ENCODE measurements around the gene STAP2.
"Not testable (repeated sequence)": the region's sequence is repeated elsewhere in the genome, so short reads cannot be mapped to it uniquely, and the experiment has no call there.

The STAP2 gene

DNA sequence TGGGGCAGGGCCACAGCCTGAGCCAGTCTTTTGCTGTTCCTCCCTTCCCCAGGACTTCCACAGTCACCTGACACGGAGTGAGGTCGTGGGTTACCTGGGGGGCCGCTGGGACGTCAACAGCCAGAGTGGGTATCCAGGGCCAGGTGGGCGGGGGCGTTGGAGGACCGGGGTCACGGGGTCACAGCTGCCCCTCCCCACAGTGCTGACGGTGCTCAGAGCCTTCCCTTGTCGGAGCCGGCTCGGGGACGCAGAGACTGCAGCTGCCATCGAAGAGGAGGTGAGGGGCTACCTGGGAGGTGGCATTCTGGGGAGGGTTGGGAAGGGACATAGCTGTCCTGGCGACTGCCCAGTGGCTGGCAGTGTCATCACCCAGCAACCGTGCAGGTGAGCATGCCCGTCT lies 16.3 kb upstream of the STAP2 start:
- no peak for DNase-seq

DNA sequence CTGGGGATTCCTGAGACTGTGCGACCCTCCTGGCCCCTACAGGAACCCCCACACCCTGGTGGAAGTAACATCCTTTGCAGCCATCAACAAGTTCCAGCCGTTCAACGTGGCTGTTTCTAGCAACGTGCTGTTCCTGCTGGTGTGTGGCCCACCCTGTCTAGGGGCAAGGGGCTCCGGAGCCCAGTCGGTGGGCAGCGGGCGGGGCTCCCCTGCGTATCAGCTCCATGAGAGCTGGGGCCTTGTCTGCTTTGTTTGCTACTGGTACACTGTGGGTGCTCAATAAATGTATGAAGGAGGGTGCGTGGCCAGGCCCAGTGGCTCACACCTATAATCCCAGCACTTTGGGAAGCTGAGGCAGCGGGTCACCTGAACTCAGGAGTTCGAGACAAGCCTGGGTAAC lies 15.7 kb upstream of the STAP2 start:
- DNase-seq, result no peak

DNA sequence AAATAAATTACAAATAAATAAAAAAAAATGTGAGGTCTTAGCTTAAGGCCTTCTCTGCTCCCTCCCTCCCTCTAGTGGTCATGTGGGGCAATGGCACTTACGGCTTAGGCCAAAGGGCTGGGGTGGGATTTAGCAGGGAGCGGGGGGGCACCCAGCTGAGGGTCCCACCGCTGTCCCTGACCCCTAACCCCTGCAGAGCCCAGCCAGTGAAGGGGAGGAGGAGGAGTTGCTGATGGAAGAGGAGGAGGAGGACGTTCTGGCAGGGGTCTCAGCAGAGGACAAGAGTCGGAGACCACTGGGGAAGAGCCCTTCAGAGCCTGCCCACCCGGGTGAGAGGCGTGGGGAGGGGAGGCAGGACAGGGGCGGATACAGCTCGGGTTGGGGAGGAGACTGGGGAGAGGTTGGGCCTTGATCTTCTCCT lies 14.1 kb upstream of the STAP2 start:
- DNase-seq, result peak; percentile 24 to 68 (median 28)

DNA sequence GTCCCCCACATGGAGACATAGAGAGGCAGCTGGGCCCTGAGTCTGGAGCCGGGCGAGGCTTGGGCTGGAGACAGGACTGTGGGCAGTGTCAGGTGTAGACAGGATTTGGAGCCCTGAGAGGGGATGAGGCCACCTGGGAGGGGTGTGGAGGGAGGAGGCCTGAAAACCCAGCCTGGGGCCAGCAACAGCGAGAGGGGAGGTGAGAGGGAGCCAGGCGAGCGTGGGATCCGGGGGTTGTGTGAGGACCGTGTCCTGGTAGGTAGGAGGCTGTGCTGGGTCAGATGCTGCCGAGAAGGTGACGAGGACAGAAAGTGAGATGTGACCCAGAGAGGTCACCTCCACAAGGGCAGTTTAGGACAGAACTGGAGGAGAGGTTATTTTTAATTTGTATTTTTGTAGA lies 12.1 kb upstream of the STAP2 start:
- DNase-seq, result no peak

DNA sequence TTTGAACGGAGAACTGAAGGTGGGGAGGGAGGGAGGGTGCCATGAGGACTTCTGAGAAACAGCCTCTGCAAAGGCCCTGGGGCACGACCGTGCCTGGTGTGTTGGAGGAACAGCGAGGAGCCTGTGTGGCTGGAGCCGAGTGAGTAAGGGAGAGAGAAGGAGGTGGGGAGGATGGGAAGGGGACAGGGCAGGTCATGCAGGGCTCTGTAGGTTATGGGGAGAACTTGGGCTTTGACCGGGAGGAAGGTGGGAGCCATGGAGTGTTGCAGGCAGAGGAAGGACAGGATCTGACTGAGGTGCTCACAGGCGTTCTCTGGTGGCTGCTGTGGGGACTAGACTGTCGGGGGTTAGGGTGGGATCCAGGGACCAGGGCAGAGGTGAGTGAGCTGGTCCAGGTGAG lies 11.5 kb upstream of the STAP2 start:
- DNase-seq, result no peak

DNA sequence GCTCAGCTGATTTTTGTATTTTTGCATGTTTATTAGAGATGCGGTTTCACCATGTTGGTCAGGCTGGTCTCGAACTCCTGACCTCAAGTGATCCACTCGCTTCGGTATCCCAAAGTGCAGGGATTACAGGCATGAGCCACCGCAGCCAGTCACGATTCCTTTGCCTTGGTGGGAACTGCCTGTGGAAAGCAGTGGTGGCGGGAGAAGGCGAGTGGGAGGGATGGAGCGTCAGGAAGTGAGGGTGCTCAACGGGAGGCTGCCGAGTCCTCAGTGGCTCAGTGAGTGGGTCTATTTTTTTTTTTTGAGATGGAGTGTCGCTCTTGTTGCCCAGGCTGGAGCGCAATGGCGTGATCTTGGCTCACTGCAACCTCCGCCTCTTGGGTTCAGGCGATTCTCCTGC lies 10.6 kb upstream of the STAP2 start:
- DNase-seq, result not testable (repeated sequence)

DNA sequence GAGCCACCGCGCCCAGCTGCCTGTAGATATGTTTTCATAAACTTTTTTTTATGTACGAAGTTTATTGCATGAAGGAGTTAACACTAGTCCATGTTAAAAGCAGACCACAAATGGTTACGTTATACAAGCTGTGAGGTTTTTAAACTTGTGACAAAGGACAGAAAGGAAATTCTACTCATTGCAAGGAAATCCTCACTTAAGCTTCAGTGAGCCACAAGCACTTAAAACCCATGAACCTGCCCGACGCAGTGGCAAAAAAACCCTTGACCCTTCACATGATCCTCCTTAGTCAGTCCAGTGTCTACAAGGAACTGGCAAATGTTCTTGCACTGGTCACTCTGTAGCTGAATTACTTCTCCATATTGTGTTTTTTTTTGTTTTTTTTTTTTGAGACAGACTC lies 8.9 kb upstream of the STAP2 start:
- DNase-seq, result no peak

DNA sequence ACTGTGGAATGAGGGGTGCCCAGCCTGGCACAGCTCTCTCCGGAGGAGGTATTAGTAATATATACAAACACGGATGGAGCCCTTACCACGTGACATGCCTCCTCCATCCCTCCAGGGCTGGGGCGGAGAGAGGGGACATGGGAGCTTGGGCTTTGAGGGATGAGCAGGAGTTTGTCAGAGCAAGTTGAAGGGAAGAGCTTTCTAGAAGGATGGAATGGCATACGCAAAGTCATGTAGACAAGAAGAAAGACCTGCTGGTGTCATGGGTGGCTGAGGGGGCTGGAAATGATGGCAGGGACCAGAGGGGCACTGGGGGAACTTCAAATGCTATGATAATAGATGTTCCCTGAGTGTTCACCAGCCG lies 7.4 kb upstream of the STAP2 start:
- no peak for DNase-seq

DNA sequence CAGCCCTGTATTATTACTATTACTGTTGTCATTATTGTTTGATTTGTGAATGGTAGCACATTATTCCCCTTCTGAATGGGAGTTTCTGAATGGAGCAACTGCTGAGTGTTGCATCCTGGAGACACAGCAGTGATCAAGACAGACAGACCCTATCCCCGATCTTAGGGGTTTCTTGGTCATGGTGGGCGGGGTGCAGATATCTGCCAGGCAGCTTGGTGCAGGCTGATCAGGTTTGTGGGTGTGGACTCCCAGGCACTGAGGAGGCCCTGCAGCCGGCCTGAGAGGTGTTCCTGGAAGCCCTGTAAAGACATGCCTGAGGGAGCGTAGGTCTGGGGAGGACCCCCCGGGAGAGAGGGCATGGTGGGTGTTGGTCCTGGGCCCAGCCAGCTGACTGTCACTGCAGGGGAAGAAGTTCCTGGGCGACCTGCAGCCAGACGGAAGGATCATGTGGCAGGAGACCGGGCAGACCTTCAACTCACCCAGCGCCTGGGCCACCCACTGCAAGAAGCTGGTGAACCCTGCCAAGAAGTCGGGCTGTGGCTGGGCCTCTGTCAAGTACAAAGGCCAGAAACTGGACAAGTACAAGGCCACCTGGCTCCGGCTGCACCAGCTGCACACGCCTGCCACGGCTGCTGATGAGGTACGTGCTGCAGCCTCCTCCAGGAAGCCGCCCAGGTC lies 6.9 kb upstream of the STAP2 start:
- no peak for DNase-seq

DNA sequence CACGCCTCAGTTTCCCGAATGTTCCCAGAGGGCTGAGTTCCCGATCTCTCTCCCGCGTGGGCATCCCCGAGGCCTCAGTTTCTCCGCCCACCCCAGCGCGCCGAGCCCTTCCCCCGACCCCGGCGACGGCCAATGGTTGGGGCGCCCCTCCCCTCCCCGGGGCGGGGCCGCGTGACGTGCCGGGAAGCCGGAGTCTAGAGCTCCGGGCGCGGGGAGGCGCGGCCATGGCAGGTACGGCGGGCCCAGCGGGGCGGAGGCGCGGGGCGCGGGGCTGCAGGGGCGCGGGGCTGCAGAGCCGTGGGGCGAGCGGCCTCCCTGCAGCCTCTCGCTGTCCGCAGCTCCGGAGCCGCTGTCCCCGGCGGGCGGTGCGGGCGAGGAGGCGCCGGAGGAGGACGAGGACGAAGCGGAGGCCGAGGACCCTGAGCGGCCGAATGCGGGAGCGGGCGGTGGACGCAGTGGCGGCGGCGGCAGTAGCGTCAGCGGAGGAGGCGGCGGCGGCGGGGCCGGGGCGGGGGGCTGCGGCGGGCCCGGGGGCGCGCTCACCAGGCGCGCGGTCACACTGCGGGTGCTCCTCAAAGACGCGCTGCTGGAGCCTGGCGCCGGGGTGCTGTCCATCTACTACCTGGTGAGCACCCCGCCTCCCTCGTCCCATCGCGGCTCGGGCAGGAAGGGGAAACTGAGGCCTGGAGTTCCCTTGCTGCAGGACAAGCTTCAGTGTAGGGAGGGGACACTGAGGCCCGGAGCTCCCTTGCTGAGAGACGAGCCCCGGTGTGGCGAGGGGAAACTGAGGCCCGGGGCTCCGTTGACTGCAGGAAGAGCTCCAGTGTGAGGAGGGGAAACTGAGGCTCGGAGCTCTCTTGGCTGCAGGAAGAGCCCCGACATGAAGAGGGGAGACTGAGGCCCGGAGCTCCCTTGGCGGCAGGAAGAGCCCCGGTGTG lies 5.0 kb upstream of the STAP2 start, which contains the start of gene MPND:
Gene MPND (plus strand): TSS at position 193 of the 938 bp plus-strand sequence. CDS start 32 bp downstream, at position 225.
- DNase-seq, result peak; percentile 90 to 96 (median 94)

DNA sequence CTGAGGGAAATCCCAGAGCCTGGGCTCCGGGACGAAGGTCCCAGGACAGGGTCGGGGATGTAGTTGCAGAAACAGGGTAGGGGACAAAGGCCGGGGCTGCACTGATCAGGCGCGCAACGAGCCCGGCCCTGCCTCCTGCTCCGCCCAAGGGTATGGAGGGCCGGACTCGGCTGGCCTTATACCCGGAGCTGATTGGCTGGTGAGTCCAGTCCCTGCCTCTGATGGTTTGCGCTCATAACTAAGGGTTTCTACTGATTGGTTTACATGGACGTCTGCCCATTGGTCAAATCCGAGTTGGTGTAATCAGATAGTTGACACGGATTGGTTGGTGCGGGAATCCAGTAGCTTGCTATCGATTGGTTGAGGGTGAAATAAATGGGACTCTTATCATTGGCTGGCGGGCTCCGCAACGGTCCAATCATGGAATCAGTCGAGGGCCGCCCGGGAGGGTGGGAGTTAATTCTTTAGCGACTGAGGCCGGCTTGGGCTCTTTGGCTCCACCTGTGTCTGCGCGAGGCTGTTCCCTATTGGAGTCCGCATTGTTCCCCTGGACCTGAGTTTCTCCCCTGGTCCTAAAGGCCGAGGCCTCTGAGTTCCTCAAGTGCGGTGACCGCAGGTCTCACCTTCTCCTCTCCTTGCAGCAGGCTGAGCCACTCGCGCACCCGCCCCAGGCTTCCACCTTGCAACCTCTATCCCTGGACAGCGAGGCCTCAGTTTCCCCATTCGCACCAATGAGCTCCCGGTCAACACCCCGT lies 4.2 kb upstream of the STAP2 start:
- DNase-seq, result peak; percentile 99 to 100 (median 99)

DNA sequence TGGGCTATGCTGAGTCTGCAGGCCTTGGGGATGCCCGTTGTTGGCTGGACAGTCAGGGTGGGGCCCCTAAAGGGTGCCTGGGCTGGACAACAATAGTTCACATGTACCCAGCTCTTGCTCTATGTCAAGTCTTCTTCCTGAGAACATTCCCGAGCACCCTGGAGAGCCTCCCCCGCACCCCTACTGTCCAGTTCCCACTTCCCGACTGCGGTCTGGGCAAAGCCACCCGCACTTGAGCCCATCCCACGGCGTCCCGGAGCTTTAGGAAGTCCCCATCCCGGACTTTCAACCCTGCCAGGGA lies 3.6 kb upstream of the STAP2 start:
- DNase-seq, result no peak

DNA sequence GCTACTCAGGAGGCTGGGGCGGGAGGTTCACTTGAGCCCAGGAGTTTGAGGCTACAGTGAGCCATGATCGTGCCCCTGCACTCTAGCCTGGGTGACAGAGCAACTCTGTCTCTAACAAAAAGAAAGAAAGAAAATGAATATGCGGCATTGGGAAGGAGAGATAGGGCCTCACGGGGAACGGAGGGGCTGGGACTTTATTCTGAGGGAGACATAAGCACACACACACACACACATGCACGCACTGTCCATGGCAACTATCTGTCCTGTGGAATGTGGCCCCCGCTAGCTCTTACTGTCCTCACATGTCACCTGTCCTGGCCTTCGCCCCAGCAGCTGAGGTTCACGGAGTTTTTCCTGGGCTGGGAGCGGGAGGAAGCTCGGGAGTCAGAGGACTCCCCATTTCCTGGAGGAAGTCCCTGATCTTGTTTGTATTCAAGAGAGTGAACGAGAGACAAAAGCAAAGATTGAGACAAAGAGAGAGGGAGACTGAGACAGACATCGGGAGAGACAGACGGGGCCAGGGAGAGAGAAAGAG lies 654 bp downstream of the STAP2 start:
- DNase-seq, result no peak

DNA sequence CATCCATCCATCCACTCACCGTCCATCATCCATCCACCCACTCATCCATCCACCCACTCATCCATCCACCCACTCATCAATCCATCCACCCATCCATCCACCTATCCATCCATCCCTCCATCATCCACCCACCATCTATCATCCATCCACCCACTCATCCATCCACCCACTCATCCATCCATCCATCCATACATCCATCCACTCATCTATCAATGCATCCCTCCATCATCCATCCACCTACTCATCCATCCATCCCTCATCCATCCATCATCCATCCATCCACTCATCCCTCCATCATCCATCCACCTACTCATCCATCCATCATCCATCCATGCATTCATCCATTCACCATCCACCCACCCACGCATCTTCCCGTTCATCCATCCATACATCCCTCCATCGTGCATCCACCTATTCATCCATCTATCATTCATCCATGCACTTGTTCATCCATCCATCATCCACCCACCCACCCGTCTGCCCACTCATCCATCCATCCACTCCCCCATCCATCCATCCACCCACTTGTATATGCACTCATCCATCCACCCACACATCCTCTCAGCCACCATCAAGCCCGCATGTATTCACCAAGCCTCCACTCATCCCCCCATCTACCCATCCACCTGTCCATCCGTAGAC lies 3.6 kb downstream of the STAP2 start:
- no peak for DNase-seq

DNA sequence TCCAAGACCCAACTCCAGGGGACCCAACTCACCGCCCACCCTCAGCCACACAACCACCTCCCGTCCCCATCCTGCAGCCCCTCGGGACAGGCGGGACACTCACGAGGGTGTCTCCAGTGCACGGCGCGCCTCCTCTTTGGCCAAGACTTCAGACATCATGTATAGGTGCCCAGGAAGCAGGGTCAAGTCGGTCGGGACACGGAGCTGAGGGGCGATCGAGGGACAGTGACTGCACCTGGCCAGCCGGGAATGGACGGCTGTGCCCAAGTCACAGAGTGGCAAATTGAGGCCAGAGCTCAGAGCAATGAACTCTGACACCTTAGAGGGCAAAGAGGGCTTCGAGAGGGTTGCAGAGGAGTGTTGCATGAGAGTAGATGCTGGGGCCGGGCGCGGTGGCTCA lies 8.8 kb downstream of the STAP2 start:
- DNase-seq, result no peak

DNA sequence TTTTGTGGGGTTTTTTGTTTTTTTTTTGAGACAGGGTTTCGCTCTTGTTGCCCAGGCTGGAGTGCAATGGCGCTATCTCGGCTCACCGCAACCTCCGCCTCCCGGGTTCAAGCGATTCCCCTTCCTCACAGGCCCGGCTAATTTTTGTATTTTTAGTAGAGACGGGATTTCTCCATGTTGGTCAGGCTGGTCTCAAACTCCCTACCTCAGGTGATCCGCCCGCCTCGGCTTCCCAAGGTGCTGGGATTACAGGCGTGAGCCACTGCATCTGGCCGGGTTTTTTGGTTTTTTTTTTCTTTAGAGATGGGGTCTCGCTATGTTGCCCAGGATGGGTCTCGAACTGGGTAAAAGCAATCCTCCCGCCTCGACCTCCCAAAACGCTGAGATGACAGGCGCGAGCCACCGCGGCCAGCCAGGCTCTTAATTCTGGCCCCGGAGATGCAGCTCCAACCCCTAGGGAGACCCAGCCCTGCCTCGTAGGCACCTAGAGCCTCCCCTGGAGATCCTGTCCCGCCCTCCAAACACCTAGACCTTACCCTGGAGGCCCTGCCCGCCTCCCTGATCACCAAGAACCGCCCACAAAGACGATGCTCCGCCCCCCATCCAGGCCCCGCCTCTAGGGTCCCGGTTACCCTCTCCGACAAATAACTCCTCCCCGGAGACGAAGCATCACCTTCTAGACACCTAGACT lies 9.5 kb downstream of the STAP2 start:
- DNase-seq, result not testable (repeated sequence)

DNA sequence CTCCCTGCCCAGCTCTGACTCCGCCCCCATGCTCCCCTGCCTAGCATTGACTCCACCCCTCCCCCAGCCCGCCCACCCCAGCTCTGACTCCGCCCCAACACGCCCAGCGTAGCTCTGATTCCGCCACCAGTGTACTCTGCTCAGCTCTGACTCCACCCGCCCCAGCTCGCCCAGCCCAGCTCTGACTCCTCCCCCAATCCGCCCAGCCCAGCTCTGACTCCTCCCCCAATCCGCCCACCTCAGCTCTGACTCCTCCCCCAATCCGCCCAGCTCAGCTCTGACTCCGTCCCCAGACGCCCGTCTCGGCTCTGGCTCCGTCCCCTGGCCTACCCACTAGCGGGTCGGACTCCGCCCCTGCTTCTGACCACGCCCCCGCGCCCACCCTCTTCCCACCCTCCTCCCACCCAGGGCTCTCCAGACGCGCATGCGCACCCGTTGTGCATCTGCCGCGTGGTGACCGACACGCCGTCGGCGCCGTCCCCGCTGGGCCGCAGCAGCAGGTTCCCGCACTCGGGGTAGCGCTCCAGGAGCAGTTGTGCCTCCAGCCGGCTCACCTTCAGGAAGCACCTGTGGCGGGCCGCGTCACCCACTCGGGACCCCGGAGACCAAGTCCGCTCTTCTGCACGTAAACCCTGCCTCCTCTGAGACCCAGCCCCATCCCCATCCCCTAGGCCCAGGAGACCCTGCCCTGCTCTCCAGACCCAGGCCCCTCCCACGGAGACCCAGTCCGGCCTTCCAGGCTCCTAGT lies 10.2 kb downstream of the STAP2 start:
- peak in 1 of 3 experiments; percentile 89 for DNase-seq

DNA sequence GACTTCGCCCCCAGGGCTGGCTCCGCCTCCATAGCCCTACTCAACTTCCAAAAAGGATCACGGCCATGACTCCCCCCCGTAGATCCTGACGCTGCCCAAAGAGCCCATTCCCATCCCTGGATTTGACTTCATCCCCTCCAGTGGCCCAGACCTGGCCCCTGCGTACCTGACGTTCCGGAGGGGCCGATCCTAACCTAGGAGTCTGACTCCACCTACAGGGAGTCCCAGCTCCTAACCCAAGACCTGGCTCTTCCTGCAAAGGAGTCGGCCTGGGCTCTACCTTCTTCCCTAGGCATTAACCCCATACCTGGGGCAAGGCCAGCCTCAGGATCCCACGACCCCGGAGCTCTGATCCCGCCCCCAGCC lies 10.8 kb downstream of the STAP2 start:
- no peak for DNase-seq

DNA sequence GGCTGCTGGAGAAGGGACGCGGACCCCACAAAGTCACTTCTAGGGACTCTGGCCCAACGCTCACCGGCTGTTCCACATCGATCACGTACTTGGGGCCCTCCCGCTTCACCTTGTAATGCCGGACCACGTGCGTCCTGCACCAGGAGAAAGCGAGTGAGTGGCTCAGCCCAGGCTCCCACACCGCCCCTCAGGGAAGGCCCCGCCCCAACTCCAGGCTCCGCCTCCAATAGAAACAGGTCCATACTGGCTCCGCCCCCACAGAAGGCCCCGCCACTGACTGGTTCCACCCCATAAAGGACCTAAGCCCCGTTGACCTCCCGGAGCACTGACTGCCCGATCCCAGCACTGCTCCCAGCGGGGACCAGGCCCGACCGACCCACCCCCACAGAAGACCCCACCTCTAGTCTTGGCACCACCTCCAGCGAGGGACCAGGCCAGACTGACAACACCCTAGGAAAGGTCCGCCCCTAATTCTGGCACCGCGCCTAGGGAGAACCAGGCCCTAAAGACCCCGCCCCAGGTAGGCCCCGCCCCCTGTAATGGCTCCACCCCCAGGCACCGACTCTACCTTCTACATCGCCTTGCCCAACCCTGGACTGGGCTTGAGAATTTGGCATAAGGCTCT lies 11.3 kb downstream of the STAP2 start:
- DNase-seq, result peak in 1 of 3 experiments; percentile 62

DNA sequence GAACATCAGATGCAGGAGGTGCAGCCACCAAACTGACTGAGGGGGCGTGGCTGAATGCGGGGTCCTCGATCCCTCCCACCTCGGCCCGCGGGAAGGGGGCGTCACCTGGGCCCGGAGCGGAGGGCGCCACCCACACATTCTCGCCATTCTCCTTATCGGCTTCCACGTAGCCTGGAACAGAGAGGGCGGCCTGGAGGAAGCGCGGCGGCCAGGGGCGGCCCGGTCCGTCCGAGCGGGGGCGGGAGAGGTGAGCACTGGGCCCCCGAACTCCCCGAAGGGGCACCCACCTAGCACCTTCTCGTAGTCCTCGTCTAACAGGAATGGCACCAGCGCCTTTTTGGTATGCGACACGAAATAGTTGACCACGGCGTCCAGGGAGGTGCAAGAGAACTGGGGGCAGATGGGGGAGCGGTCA lies 11.8 kb downstream of the STAP2 start:
- DNase-seq, result no peak
